CD14-positive monocyte (primary cell): ENCODE results near the gene MED13L. TPM values are rescaled to one million over a fixed set of nuclear protein-coding genes. Genes with fewer than 3 reads are reported as not detected.
A peak's percentile ranks its signal among the peaks of the same experiment; 100 is the strongest.

Experiments used
- DNase-seq, 3 donors: peaks; one replicate each; pipeline ENCODE4 v3.0.0-alpha.2; 2011 to 2022
- H2AFZ ChIP-seq: 2 replicates; pipeline ENCODE4 v1.6.0; 2012; ENCODE audit warnings: mild to moderate bottlenecking, low read depth, low read length, inconsistent platforms; ENCODE audit not compliant: insufficient read depth, poor library complexity, severe bottlenecking
- H3K27ac ChIP-seq, 2 donors: 1 replicate in 1 of 2; 2 replicates in 1 of 2; pipeline ENCODE4 v1.5.1; 2012 to 2013; ENCODE audit warnings: low read length in 2 of 2, control low read depth in 1 of 2, inconsistent platforms in 1 of 2, low read depth in 1 of 2, mild to moderate bottlenecking in 1 of 2
- H3K27me3 ChIP-seq, 2 donors: one replicate each; pipeline versions ENCODE4 v1.6.0 to v1.6.1; 2011 to 2013; ENCODE audit warnings: low read length in 2 of 2; ENCODE audit not compliant: control insufficient read depth in 2 of 2, insufficient read depth in 2 of 2
- H3K36me3 ChIP-seq, 2 donors: replicated peaks in 1 of 2; 1 replicate in 1 of 2; 2 replicates in 1 of 2; pipeline versions ENCODE4 v1.5.1 to v1.6.1; 2012 to 2013; ENCODE audit warnings: low read length in 2 of 2, control low read depth in 1 of 2, inconsistent platforms in 1 of 2, mild to moderate bottlenecking in 1 of 2; ENCODE audit not compliant: insufficient read depth in 2 of 2, control insufficient read depth in 1 of 2
- H3K4me1 ChIP-seq, 2 donors: 1 replicate in 1 of 2; 2 replicates in 1 of 2; pipeline versions ENCODE4 v1.5.1 to v1.6.1; 2012 to 2013; ENCODE audit warnings: low read length in 2 of 2, control low read depth in 1 of 2, inconsistent platforms in 1 of 2, mild to moderate bottlenecking in 1 of 2, moderate library complexity in 1 of 2; ENCODE audit not compliant: insufficient read depth in 2 of 2, control insufficient read depth in 1 of 2
- H3K4me2 ChIP-seq: replicated peaks from 2 replicates; pipeline ENCODE3; 2012; ENCODE audit warnings: low read length, moderate library complexity, mild to moderate bottlenecking; ENCODE audit not compliant: poor library complexity, severe bottlenecking; ENCODE audit errors: extremely low read depth
- H3K4me3 ChIP-seq, 3 experiments: fragments of 200-600 bp in 1 of 3; sonication (generic) in 1 of 3; replicated peaks in 1 of 3; 1 replicate in 2 of 3; 2 replicates in 1 of 3; pipeline ENCODE4 v1.5.1; 2011 to 2013; ENCODE audit warnings: low read length in 3 of 3, mild to moderate bottlenecking in 3 of 3, control low read depth in 2 of 3, low read depth in 2 of 3, inconsistent platforms in 1 of 3, moderate library complexity in 1 of 3
- H3K79me2 ChIP-seq: 2 replicates; pipeline ENCODE4 v1.6.0; 2012; ENCODE audit warnings: mild to moderate bottlenecking, control low read depth, inconsistent platforms, low read length, moderate library complexity; ENCODE audit not compliant: insufficient read depth
- H3K9ac ChIP-seq: 2 replicates; pipeline ENCODE4 v1.6.0; 2017; ENCODE audit warnings: low read length, mild to moderate bottlenecking; ENCODE audit not compliant: insufficient read depth, poor library complexity, severe bottlenecking
- H3K9me3 ChIP-seq, 2 donors: replicated peaks in 1 of 2; 1 replicate in 1 of 2; 2 replicates in 1 of 2; pipeline versions ENCODE4 v1.5.1 to v1.6.1; 2012 to 2013; ENCODE audit warnings: low read length in 2 of 2, control low read depth in 1 of 2; ENCODE audit not compliant: control insufficient read depth in 1 of 2, insufficient read depth in 1 of 2
- H4K20me1 ChIP-seq: 2 replicates; pipeline ENCODE4 v1.6.0; 2012; ENCODE audit warnings: mild to moderate bottlenecking, low read length, control low read depth, moderate library complexity; ENCODE audit not compliant: insufficient read depth
- H3K27ac Mint-ChIP-seq, 7 donors: one replicate each; pipeline ENCODE4 v1.8.0; 2020; ENCODE audit warnings: mild to moderate bottlenecking in 7 of 7, mixed read lengths in 7 of 7, moderate library complexity in 6 of 7, inconsistent platforms in 2 of 7
- H3K27me3 Mint-ChIP-seq, 3 donors: one replicate each; pipeline ENCODE4 v1.8.0; 2021 to 2022; ENCODE audit warnings: low read depth in 3 of 3, mild to moderate bottlenecking in 3 of 3, mixed read lengths in 3 of 3, moderate library complexity in 3 of 3, inconsistent platforms in 1 of 3
- H3K36me3 Mint-ChIP-seq, 2 donors: one replicate each; pipeline ENCODE4 v1.8.0; 2020; ENCODE audit warnings: mixed read lengths in 2 of 2, inconsistent platforms in 1 of 2, mild to moderate bottlenecking in 1 of 2
- H3K4me1 Mint-ChIP-seq: one replicate; pipeline ENCODE4 v1.8.0; 2020; ENCODE audit warnings: mild to moderate bottlenecking, mixed read lengths
- H3K4me3 Mint-ChIP-seq, 2 donors: one replicate each; pipeline ENCODE4 v1.8.0; 2020; ENCODE audit warnings: mild to moderate bottlenecking in 2 of 2, mixed read lengths in 2 of 2, moderate library complexity in 1 of 2
- H3K9me3 Mint-ChIP-seq, 7 donors: one replicate each; pipeline ENCODE4 v1.8.0; 2020 to 2022; ENCODE audit warnings: mixed read lengths in 7 of 7, mild to moderate bottlenecking in 6 of 7, moderate library complexity in 6 of 7, inconsistent platforms in 2 of 7
- whole genome bisulfite sequencing: methylation state at CpG from one replicate; pipeline ENCODE4 v1.1.5; 2013; ENCODE audit warnings: missing lambda C conversion rate; ENCODE audit not compliant: insufficient coverage; 5-methylcytosine and 5-hydroxymethylcytosine counted together
- intact Hi-C, 2 donors: fragments of 100-400 bp; cut with micrococcal nuclease; formaldehyde crosslinking; loops; one replicate each; pipeline versions ENCODE4 v1.15.0 to v1.15.1; 2023
- polyA plus RNA-seq, 3 donors: library from polyadenylated mRNA; depleted of rRNA in 1 of 3; unstranded in 2 of 3; stranded (reverse) in 1 of 3; fragments of 300-500 nt in 2 of 3; fragments of >200 nt in 1 of 3; fragmentation: Illumina TruSeq in 2 of 3; gene quantifications; 1 replicate in 2 of 3; 2 replicates in 1 of 3; pipeline ENCODE4 v1.2.3, GENCODE V29; 2012 to 2021
- TF ChIP-seq, protein P1 (sequence below): fragments of 200-600 bp; IDR thresholded peaks from one replicate; pipeline ENCODE4 v1.8.0; 2022; ENCODE audit warnings: antibody characterized with exemption, mild to moderate bottlenecking

The MED13L gene
- polyA plus RNA-seq, 3 donors = 4.4 to 42.0 (median 7.5) TPM

- Mint-ChIP-seq H3K27me3 (no peaks in the 10 kb centered on the region), H3K4me1 (peaks cover 60% of the 10 kb centered on the region), H3K27ac (peak overlapping the region in 3 of 7 donors; percentile 3 to 43 (median 32)), H3K9me3 (peaks cover 9 to 26% (median 22%) of the 10 kb centered on the region in 7 donors), H3K4me3 (no peak overlapping the region), H3K36me3 (peaks cover 2 to 5% of the 10 kb centered on the region in 2 donors)
- no peak overlapping the region for H3K27ac ChIP-seq
- no peaks in the 10 kb centered on the region for H3K27me3 ChIP-seq
- no peaks in the 10 kb centered on the region for H3K36me3 ChIP-seq
- H3K4me2 ChIP-seq = no peak overlapping the region
- H3K9me3 ChIP-seq = peaks cover 4 to 13% of the 10 kb centered on the region in 2 donors
- H3K79me2 ChIP-seq = peaks cover 100% of the 10 kb centered on the region
- TF ChIP-seq, protein P1, sequence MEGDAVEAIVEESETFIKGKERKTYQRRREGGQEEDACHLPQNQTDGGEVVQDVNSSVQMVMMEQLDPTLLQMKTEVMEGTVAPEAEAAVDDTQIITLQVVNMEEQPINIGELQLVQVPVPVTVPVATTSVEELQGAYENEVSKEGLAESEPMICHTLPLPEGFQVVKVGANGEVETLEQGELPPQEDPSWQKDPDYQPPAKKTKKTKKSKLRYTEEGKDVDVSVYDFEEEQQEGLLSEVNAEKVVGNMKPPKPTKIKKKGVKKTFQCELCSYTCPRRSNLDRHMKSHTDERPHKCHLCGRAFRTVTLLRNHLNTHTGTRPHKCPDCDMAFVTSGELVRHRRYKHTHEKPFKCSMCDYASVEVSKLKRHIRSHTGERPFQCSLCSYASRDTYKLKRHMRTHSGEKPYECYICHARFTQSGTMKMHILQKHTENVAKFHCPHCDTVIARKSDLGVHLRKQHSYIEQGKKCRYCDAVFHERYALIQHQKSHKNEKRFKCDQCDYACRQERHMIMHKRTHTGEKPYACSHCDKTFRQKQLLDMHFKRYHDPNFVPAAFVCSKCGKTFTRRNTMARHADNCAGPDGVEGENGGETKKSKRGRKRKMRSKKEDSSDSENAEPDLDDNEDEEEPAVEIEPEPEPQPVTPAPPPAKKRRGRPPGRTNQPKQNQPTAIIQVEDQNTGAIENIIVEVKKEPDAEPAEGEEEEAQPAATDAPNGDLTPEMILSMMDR = no peak
- no CpG with 5 or more reads among the region's 3 CpGs for WGBS
- H2AFZ ChIP-seq = no peak overlapping the region
- no peak for DNase-seq
- no peak overlapping the region for H3K9ac ChIP-seq
- intact Hi-C loops = no loop called here
- peaks cover 100% of the 10 kb centered on the region for H4K20me1 ChIP-seq
- peaks cover 25 to 42% of the 10 kb centered on the region in 2 donors for H3K4me1 ChIP-seq
- no peak overlapping the region for H3K4me3 ChIP-seq
Measured at GRCh38 chr12:116247377-116247776, 30.1 kb downstream of the MED13L start.

DNA sequence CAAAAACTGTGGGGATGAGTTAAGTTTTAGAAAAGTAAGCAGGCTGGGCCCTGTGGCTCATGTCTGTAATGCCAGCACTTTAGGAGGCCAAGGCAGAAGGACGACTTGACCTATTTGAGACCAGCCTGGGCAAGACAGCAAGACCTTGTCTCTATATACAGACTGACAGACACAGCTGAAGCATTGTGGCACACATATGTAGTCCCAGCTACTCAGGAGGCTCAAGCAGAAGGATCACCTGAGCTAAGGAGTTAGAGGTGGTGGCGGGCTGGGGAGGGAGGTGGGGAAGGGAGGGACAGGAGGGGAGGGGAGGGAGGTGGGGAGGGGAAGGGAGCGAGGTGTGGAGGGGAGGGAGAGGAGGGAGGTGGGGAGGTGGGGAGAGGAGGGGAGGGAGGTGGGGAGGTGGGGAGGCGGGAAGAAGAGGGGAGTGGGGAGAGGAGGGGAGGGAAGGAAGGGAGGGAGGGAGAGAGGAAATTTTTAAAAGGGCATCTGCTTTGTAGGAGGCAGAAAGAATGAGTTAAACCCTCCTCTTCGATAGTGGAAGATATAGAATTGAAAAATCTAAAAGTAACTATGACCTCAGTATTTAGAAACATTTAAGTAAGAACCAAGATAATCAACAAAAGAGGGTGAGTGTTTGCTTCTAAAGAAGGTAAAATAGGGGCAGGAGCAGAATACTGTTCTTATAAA, 30.9 kb downstream of the MED13L start:
- H3K27me3 Mint-ChIP-seq = no peaks in the 10 kb centered on the region
- Histone ChIP-seq H2AFZ (no peak overlapping the region), H3K9me3 (peaks cover 2 to 12% of the 10 kb centered on the region in 2 donors), H3K27me3 (no peaks in the 10 kb centered on the region), H4K20me1 (peaks cover 100% of the 10 kb centered on the region), H3K4me1 (peaks cover 25 to 47% of the 10 kb centered on the region in 2 donors), H3K79me2 (peaks cover 100% of the 10 kb centered on the region), H3K27ac (peak overlapping the region in 1 of 2 donors; percentile 36), H3K4me3 (no peak overlapping the region), H3K9ac (no peak overlapping the region), H3K36me3 (no peaks in the 10 kb centered on the region), H3K4me2 (peak overlapping the region; percentile 8)
- 75% methylated on average over 1 of the region's 5 CpGs for WGBS
- peaks cover 2 to 4% of the 10 kb centered on the region in 2 donors for H3K36me3 Mint-ChIP-seq
- intact Hi-C loops = no loop called here
- TF ChIP-seq, protein P1 = no peak
- peak overlapping the region in 2 of 7 donors; percentile 23 to 77 for H3K27ac Mint-ChIP-seq
- no peak overlapping the region for H3K4me3 Mint-ChIP-seq
- DNase-seq = no peak
- peaks cover 67% of the 10 kb centered on the region for H3K4me1 Mint-ChIP-seq
- peaks cover 9 to 18% (median 15%) of the 10 kb centered on the region in 7 donors for H3K9me3 Mint-ChIP-seq
